T-helper 1 cell treated with Interleukin-12 subunit alpha and Interleukin-12 subunit beta and Interleukin-4 antibody, amounts not matched to agents 30 ng/mL and 1 ng/mL, for 36 hours (primary cell): Measurements from ENCODE around the gene SKP1. TPM values are rescaled to one million over a fixed set of nuclear protein-coding genes. Genes with fewer than 3 reads are reported as not detected.

Experiments
- intact Hi-C: fragments of 100-400 bp; cut with micrococcal nuclease; formaldehyde crosslinking; loops from one replicate; pipeline ENCODE4 v1.15.1; 2024
- total RNA-seq: library from RNA; stranded (reverse); gene quantifications from 2 replicates; pipeline ENCODE4 v1.2.3, GENCODE V29; 2022

SKP1 gene
- total RNA-seq, 1 donor from 2014 or later, result 229 TPM

DNA sequence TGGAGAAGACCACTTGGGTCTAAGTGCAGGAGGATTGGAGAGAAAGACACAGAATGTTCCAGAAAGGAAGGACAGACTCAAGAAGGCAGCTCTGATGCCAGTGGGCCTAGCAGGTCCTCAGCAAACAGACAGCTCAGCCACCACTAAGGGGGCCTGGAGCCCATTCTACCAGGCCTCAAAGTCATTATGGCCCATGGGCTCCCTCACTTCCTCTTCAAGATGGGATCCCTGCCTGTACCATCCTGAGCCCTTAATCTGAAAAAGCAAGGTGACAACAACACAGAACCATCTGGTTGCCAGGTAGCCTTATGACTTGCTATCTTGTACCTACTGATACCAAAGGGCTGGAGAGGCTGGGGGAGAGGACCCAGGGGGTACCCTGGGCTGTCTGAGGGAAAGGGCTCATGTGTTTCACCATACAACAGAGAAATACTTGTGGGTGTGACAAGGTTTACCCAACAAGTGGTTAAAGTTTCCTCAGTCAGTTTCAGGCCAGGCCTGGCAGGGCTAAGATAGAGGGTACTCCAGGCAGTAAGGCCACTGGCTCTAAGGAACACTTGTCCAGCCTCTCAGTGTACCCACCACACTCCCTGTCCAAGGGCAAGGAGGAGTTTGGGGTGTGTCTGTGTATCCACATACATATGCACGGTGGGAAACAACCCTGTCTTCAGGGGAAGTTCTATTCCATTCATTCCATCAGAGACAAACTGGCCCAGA, 31.6 kb downstream of the SKP1 start:
- intact Hi-C loops, result loop anchor here (1.0 kb wide), 1 partner anchor 106 kb away; no protein-coding TSS in a partner anchor

- intact Hi-C loops, result no loop called here
These were observed 32.5 kb downstream of the SKP1 start for GRCh38 chr5:134143944-134144941.

DNA sequence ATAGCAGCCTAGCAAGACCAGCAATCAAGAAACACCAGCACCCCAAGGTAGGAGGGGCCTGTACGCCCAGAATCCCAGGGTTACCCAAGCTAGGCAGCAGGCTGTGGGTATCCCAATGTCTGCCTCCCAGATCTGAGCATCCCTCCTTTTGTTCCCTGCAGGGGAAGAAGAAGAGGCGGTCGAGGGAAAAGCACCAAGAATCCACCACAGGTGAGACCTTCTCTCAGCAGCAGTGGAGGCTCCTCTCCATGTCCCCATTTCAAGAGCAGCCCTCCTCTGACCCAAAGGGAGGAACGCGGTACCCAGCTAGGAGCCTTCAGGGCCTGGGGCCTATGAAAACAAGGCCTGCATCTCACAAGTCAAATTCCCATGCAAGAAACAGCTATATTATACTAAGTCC, 33.3 kb downstream of the SKP1 start:
- intact Hi-C loops, result no loop called here

- intact Hi-C loops, result no loop called here
These were observed 33.9 kb downstream of the SKP1 start for GRCh38 chr5:134142806-134143205.

DNA sequence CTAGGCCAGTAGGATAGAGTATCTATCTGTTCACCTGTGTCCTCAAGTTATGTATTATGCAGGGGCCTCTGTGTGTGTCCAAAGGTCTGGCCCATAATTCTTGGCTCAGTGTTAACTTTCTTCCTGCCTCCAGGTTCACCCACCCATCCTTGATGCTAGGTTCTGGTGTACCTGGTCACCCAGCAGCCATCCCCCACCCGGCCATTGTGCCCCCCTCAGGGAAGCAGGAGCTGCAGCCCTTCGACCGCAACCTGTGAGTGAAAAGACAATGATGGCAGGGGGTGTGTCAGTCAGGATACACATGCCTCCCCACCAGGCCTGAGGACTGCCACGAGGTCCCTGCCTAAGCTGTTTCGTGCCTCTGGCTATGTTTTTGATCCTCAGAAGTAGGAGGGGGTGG, 34.7 kb downstream of the SKP1 start:
- intact Hi-C loops, result no loop called here

GRCh38 chr5:134141331-134142050, 35.3 kb downstream of the SKP1 start:
- intact Hi-C loops, result loop anchor here (1.0 to 2.0 kb wide), 2 partner anchors 63 to 173 kb away; partner anchors contain the start of gene C5orf15

DNA sequence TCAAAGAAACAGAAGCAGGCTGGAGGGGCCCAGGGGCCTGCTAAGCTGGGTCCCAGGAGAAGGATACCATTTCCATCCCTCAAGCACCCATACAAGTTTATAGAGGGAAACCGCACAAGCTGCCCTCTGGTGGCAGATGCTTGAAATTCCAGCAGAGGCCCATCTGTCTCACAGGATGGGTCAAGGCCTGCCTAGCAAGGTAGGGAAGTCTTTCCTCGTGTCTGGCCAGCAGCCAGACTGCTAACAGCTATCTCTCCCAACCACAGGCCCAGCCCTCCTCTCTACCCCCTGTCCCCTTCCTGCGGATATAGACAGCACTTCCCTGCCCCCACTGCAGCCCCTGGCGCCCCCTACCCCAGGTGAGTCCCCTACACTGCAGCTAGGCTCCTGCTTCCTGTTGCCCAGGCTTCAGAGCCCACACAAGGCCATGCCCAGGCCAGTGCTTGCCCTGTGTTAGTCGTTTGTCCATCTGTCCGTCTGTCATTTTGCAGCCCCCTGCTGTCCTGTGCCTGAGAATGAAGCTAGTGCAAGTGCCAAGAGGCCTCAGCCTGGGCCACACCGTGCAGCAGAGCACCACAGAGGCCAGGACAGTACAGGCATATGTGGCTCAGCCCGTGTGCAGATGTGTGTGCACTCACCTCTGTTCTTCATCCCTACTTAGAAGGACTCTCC, 36.1 kb downstream of the SKP1 start:
- intact Hi-C loops, result loop anchor here (1.0 to 2.0 kb wide), 5 partner anchors 8 to 172 kb away; partner anchors contain the start of gene C5orf15

DNA sequence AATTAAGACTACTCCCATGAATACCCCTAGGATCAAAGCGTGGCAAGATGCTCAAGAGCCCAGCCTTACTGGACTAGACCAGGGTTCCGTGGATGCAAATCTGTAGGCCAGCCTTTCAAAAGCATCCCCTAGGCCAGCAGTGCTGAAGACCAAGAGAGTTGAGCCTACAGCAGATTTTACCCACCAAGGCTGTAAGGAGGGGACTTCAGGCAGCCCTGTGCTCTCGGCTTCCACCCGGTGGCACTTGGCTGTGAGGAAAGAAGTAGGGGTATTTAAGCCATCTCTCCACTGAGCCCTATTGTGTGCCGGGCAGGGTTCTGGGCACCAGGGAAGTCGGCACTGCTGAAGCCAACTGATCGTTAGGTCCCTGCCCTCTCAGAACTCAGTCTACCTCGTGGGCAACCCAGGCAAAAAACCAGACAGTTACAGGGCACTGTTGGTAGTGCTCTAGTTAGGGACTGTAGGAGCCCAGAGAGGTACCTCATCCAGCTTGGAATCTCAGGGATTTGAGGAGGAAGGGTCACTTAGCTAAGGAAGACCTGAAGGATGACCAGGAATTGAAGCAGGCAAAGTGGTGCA, 36.8 kb downstream of the SKP1 start:
- intact Hi-C loops, result loop anchor here (1.0 to 2.0 kb wide), 4 partner anchors 8 to 101 kb away; no protein-coding TSS in a partner anchor

DNA sequence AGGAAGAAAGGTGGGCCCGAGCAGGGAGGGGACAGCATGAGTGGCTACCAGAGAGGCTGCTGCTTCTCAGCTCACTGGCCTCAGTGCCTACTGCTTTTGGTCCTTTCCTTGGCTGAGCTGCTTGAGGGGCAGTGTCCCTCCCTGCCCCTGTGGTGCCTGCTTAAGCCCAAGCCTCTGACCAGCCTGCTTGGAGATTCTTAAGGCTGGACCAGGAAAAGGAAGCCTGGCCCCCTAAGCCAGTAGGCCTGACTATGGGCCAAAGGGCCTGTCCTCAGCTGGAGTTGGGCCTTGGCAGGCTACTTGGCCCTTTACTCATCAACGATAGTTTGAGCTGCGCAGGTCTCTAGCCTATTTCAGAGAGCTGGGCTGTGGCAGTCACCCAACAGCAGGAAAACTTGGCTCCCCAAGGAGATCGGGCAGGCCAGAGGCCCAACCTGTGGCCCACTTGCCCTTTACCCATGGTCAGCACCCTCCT, 37.3 kb downstream of the SKP1 start:
- intact Hi-C loops, result no loop called here

DNA sequence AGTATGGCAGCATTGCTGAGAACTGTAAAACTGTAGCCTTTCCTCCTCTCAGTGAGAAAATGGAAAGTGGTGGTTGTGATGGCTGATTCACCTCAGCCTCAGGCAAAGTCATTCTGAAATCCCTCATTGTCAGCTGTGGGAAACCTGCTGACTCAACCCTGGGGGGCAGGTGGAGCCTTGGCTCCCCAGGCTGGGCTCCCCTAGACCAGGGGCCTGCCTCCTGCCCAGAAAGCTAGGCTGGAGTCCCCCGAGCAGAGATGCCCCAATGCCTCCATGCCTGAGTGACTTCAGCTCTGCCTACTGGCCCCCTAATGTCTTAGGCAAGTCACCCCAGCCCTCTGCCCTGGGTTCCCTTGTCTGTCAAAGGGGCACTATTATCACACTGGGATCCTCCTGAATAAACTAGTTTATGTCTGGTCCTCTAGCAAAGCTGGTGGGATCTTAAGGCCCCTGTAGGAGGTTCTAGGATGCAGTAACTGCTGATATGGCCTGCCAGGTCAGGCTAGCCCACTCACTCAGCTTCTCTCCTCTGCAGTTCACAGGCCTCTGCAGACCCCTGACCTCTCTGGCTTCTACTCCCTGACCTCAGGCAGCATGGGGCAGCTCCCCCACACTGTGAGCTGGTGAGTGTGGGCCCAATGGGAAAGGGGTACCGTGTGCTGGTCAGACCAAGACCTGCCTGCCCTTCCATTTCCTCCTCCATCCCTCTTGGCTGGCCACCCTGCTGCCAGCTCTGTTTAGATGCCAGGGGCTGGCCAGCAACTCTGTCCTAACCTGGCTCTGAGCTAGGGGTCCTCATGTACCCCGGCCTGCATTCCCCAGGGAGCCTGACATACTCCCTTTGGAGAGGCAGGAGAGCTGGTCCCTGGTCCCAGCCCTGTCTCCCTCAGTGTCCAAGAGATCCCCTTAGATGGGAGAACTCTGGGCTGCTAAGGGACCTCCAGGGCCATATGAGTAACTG, 38.1 kb downstream of the SKP1 start:
- intact Hi-C loops, result loop anchor here (1.0 kb wide), 1 partner anchor 24 kb away; the partner anchor contains the start of gene TCF7

GRCh38 chr5:134136771-134137170, 40.0 kb downstream of the SKP1 start:
- intact Hi-C loops, result no loop called here

GRCh38 chr5:134136221-134136631, 40.5 kb downstream of the SKP1 start:
- intact Hi-C loops, result no loop called here

GRCh38 chr5:134135091-134135655, 41.6 kb downstream of the SKP1 start:
- intact Hi-C loops, result no loop called here

GRCh38 chr5:134133995-134134541, 42.7 kb downstream of the SKP1 start:
- intact Hi-C loops, result no loop called here

DNA sequence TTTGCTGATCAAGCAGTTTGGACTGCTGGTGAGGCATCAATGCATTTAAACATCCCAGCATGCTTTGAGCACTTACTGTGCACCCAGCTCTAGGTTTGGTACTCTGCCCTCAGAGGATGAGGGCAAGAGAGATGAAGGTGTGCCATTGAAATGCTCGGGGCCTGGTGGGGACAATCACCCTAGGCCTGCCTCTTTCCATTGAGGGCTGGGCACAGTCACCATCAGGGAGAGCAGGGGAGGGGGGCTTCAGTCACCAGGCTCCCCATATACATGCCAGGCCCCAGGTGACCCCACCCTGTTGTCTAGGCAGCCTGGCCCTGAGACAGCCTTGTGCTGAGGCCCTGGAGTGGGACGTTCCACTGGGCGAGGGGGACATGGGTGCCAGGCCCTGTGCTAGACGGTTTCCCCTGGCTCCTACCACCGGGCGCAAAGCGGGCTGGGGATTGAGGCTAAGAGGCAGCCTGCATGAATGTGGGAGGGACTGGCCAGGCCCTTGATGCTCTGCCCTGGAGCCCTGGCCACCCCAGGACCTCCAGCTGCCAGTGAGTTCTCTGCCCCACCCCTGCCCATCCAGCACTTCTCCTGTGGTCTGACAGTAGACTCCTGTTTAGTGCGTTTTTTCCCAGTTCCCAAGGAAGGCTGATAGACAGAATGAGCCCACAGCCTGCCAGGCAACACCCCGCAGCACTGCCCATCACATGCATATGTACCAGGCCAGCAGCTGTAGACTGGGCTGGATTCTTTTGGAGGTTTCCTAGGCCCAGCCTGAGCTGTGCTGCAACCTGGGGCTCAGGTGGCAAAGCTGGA, 43.4 kb downstream of the SKP1 start:
- intact Hi-C loops, result no loop called here

- intact Hi-C loops, result loop anchor here (1.0 kb wide), 7 partner anchors 8 to 45 kb away; partner anchors contain the start of genes SKP1 and TCF7
These were observed 44.2 kb downstream of the SKP1 start for GRCh38 chr5:134132372-134133187.
